HCT116 (cell line): ENCODE measurements around the gene PKN1.

ENCODE experiments used
- FOSL1 ChIP-seq: IDR thresholded peaks from 2 replicates; pipeline ENCODE4 v1.6.1; 2012; ENCODE audit warnings: low read depth
- POLR2A ChIP-seq: IDR thresholded peaks from 2 replicates; pipeline ENCODE4 v1.7.0; 2011; ENCODE audit warnings: borderline replicate concordance; ENCODE audit not compliant: insufficient read depth, insufficient read length; ENCODE audit errors: extremely low read depth
- SP1 ChIP-seq: IDR thresholded peaks from 2 replicates; pipeline ENCODE4 v1.6.1; 2012; ENCODE audit warnings: low read depth
- SRF ChIP-seq: IDR thresholded peaks from 2 replicates; pipeline ENCODE4 v1.6.1; 2012; ENCODE audit warnings: low read depth
- TF ChIP-seq, protein P1 (sequence below), 3 experiments: fragments of 200-600 bp in 1 of 3; sonication (generic) in 1 of 3; IDR thresholded peaks in 2 of 3; conservative IDR thresholded peaks in 1 of 3; 2 replicates each; pipeline ENCODE4 v1.5.1; 2012 to 2017; ENCODE audit warnings: low read depth in 2 of 3, low read length in 2 of 3, antibody characterized with exemption in 1 of 3, borderline replicate concordance in 1 of 3, control low read depth in 1 of 3, mild to moderate bottlenecking in 1 of 3, mixed read lengths in 1 of 3, mixed run types in 1 of 3, moderate library complexity in 1 of 3; ENCODE audit not compliant: insufficient read depth in 1 of 3
- TF ChIP-seq, protein P2 (sequence below): IDR thresholded peaks from 2 replicates; pipeline ENCODE4 v1.6.1; 2012

DNA sequence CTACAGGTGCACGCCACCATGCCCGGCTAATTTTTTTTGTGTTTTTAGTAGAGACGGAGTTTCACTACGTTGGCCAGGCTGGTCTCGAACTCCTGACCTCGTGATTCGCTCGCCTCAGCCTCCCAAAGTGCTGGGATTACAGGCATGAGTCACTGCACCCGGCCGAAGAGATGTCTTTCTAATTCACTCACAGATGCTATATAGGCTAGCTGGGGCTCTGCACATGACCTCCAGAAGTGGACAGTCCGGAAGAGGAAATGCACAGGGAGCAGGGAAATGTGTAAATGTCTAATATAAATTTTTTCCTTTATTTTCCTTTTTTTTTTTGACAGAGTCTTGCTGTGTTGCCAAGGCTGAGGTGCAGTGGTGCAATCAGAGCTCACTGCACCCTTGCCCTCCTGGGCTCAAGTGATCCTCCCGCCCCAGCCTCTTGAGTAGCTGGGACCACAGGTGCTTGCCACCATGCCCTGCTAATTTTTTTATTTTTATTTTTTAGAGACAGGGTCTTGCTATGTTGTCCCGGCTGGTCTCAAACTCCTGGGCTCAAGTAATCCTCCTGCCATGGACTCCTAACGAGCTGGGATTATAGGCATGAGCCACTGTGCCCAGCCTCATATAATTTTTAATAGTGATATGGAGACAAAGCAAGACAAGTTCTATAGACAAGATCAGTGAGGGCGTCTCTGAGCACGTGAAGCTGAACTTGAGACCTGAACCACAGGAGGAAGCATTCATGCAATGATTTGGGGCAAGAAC is 54.4 kb downstream of the PKN1 start:
- TF ChIP-seq, protein P1, sequence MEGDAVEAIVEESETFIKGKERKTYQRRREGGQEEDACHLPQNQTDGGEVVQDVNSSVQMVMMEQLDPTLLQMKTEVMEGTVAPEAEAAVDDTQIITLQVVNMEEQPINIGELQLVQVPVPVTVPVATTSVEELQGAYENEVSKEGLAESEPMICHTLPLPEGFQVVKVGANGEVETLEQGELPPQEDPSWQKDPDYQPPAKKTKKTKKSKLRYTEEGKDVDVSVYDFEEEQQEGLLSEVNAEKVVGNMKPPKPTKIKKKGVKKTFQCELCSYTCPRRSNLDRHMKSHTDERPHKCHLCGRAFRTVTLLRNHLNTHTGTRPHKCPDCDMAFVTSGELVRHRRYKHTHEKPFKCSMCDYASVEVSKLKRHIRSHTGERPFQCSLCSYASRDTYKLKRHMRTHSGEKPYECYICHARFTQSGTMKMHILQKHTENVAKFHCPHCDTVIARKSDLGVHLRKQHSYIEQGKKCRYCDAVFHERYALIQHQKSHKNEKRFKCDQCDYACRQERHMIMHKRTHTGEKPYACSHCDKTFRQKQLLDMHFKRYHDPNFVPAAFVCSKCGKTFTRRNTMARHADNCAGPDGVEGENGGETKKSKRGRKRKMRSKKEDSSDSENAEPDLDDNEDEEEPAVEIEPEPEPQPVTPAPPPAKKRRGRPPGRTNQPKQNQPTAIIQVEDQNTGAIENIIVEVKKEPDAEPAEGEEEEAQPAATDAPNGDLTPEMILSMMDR (IDR thresholded peaks at IDR 0.05 in 2 of 3, conservative IDR thresholded peaks at IDR 0.05 in 1 of 3; ENCODE audit: borderline replicate concordance in 1 of 3, insufficient read depth in 1 of 3, low read depth in 2 of 3, low read length in 2 of 3), result no peak
- TF ChIP-seq POLR2A (no peak), FOSL1 (no peak), SRF (no peak), SP1 (no peak)
- TF ChIP-seq, protein P2, sequence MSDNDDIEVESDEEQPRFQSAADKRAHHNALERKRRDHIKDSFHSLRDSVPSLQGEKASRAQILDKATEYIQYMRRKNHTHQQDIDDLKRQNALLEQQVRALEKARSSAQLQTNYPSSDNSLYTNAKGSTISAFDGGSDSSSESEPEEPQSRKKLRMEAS, result no peak
